ENCODE data around the gene ART1.
"Not testable (repeated sequence)": the region's sequence is repeated elsewhere in the genome, so short reads cannot be mapped to it uniquely, and the experiment has no call there.

The ART1 gene

GRCh38 chr11:3644817-3645235 lies at the start of gene ART1:
Gene ART1, plus strand, starts transcription at chr11:3645128. Its CDS starts 14,086 bp downstream, at chr11:3659214.
- H3K27me3 Mint-ChIP-seq: peaks cover 86% of the 10 kb centered on the region
- H3K4me3 Mint-ChIP-seq: no peak within 1 kb of the TSS
- DNase-seq (ENCODE audit: low spot score in 2 of 2) (no peak), ATAC-seq (replicated peaks; ENCODE audit: extremely low read depth, poor library complexity, severe bottlenecking) (no peak)
- peaks cover 12% of the 10 kb centered on the region for H3K4me1 Mint-ChIP-seq
- no peak within 1 kb of the TSS for H3K27ac Mint-ChIP-seq (ENCODE audit: low read depth)
- no peaks in the 10 kb centered on the region for H3K36me3 Mint-ChIP-seq (ENCODE audit: insufficient read depth)
- H3K9me3 Mint-ChIP-seq: no peaks in the 10 kb centered on the region

DNA sequence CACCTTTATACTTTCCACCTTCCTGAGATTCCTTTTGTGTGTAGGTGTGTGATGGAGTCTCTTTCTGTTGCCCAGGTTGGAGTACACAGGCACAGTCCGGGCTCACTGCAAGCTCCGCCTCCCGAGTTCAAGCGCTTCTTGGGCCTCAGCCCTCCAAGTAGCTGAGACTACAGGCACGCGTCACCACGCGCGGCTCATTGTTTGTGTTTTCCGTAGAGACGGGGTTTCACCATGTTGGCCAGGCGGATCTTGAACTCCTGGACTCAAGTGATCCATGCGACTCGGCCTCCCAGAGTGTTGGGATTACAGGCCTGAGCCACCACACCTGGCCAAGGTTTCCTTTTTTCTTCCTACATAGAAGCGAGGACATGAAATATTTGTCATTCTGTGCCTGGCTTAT lies 47.2 kb upstream of the ART1 start:
- not testable (repeated sequence) for H3K4me1 Mint-ChIP-seq; DNase-seq (ENCODE audit: low spot score in 2 of 2); H3K27ac Mint-ChIP-seq (ENCODE audit: low read depth); H3K9me3 Mint-ChIP-seq; ATAC-seq (replicated peaks; ENCODE audit: extremely low read depth, poor library complexity, severe bottlenecking); H3K36me3 Mint-ChIP-seq (ENCODE audit: insufficient read depth); H3K4me3 Mint-ChIP-seq
- peaks cover 10% of the 10 kb centered on the region for H3K27me3 Mint-ChIP-seq

DNA sequence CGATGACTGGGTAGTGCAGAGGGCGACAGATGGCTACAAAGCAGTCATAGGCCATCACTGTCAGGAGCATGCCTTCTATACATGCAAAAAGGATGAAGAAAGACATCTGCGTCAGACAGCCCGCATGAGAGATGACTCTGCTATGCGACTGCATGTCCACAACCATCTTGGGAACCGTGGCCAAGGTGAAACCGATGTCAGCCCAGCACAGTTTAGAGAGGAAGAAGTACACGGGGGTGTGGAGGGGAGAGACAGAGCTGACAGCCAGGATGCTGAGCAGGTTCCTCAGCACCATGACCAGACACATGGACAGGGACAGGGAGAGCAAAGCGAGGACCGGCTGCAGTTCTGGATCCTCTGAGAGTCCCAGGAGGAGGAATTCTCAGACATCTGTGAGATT lies 44.7 kb upstream of the ART1 start:
- H3K27ac Mint-ChIP-seq (ENCODE audit: low read depth); H3K9me3 Mint-ChIP-seq; H3K4me3 Mint-ChIP-seq; H3K4me1 Mint-ChIP-seq; ATAC-seq (replicated peaks; ENCODE audit: extremely low read depth, poor library complexity, severe bottlenecking); H3K36me3 Mint-ChIP-seq (ENCODE audit: insufficient read depth); DNase-seq (ENCODE audit: low spot score in 2 of 2): not testable (repeated sequence)
- H3K27me3 Mint-ChIP-seq: peaks cover 10% of the 10 kb centered on the region

GRCh38 chr11:3604167-3604566 lies 40.8 kb upstream of the ART1 start:
- Mint-ChIP-seq H3K9me3 (no peaks in the 10 kb centered on the region), H3K27me3 (no peaks in the 10 kb centered on the region), H3K4me3 (no peak overlapping the region), H3K27ac (ENCODE audit: low read depth) (no peak overlapping the region), H3K4me1 (no peaks in the 10 kb centered on the region), H3K36me3 (ENCODE audit: insufficient read depth) (no peaks in the 10 kb centered on the region)
- ATAC-seq (replicated peaks; ENCODE audit: extremely low read depth, poor library complexity, severe bottlenecking): no peak
- no peak for DNase-seq (ENCODE audit: low spot score in 2 of 2)

DNA sequence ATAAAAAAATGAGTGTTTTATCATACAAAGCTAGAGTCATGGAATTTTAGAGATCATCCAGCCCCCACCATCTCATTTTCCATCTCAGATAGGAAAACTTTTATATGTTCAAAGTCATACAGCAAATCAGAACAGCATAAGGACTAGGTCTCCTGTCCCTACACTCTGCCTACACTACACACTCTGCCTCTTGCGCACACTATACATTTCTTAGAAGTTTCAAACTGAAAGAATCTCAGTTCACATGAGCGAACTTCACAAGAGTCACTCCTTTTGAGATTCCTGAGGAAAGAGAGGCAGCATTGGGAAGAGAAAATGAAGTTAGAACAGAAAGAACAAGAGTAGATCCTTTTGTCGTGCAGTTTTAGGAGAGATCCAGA lies 39.7 kb upstream of the ART1 start:
- Mint-ChIP-seq H3K27ac (ENCODE audit: low read depth) (no peak overlapping the region), H3K4me1 (no peaks in the 10 kb centered on the region), H3K27me3 (no peaks in the 10 kb centered on the region), H3K36me3 (ENCODE audit: insufficient read depth) (no peaks in the 10 kb centered on the region), H3K4me3 (no peak overlapping the region), H3K9me3 (no peaks in the 10 kb centered on the region)
- no peak for DNase-seq (ENCODE audit: low spot score in 2 of 2)
- no peak for ATAC-seq (replicated peaks; ENCODE audit: extremely low read depth, poor library complexity, severe bottlenecking)

DNA sequence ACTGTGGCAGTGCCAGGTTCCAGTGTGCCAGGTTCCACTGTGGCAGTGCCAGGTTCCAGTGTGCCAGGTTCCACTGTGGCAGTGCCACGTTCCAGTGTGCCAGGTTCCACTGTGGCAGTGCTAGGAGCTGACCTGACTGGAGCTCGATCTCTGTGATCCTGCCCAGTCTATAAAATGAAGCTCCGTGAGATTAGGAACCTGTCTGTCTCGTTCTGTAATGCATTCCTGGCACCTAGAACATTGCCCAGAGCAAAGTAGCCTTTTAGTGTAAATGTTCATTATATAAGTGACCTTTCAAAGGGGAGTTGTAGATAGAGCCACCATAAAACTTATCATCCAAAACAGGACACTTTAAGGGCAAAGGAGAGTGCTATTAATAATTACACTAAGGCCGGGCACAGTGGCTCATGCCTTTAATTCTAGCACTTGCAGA lies 39.1 kb upstream of the ART1 start:
- DNase-seq (ENCODE audit: low spot score in 2 of 2) (no peak), ATAC-seq (replicated peaks; ENCODE audit: extremely low read depth, poor library complexity, severe bottlenecking) (no peak)
- no peak overlapping the region for H3K4me3 Mint-ChIP-seq
- no peaks in the 10 kb centered on the region for H3K36me3 Mint-ChIP-seq (ENCODE audit: insufficient read depth)
- no peaks in the 10 kb centered on the region for H3K4me1 Mint-ChIP-seq
- H3K9me3 Mint-ChIP-seq: no peaks in the 10 kb centered on the region
- H3K27me3 Mint-ChIP-seq: no peaks in the 10 kb centered on the region
- H3K27ac Mint-ChIP-seq (ENCODE audit: low read depth): no peak overlapping the region

DNA sequence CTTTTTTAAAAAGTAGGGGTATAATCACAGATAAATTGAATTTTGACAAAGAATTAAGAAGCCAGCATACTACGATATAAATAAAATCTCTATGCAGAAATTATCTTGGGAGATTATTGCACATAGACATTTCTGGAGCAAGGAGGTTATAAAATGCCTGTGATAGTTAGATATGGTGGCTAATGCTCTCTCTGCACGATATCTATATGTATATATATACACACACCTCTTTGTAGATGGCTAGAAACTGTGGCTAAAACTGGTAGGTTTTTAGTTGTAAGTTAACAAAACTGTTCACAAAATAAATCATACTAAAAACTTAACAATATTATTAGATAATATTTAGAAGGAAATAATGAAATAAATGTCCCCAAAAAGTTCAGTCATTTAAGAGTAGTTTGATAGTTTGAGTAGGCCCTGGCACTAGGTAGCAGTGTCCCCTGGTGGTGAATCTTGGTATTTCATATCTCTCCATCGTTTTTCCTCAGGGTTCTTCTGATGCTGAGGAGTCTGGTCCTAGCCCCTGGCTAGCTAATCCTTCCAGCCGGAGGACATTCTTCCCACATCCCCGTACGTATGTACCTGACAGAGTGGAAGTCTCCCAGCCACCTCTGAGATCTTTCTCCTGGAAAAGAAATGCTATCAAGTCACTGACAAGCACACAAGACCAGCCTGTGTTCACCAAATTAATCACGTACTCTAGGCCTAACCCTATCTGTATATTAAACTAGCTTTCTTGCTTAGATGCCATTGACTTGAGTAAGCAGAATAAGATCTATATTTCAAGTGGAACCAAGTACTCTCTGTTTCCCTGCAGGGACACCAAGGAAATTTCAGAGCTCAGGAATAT lies 35.3 kb upstream of the ART1 start:
- H3K27ac Mint-ChIP-seq (ENCODE audit: low read depth): no peak overlapping the region
- no peak overlapping the region for H3K4me3 Mint-ChIP-seq
- H3K36me3 Mint-ChIP-seq (ENCODE audit: insufficient read depth): no peaks in the 10 kb centered on the region
- no peak for ATAC-seq (replicated peaks; ENCODE audit: extremely low read depth, poor library complexity, severe bottlenecking)
- no peak for DNase-seq (ENCODE audit: low spot score in 2 of 2)
- no peaks in the 10 kb centered on the region for H3K9me3 Mint-ChIP-seq
- H3K27me3 Mint-ChIP-seq: no peaks in the 10 kb centered on the region
- H3K4me1 Mint-ChIP-seq: peaks cover 9% of the 10 kb centered on the region

- DNase-seq (ENCODE audit: low spot score in 2 of 2) (no peak), ATAC-seq (replicated peaks; ENCODE audit: extremely low read depth, poor library complexity, severe bottlenecking) (no peak)
- peaks cover 13% of the 10 kb centered on the region for H3K4me1 Mint-ChIP-seq
- no peaks in the 10 kb centered on the region for H3K9me3 Mint-ChIP-seq
- H3K27me3 Mint-ChIP-seq: peaks cover 9% of the 10 kb centered on the region
- no peaks in the 10 kb centered on the region for H3K36me3 Mint-ChIP-seq (ENCODE audit: insufficient read depth)
- no peak overlapping the region for H3K27ac Mint-ChIP-seq (ENCODE audit: low read depth)
- H3K4me3 Mint-ChIP-seq: no peak overlapping the region
These were observed 34.1 kb upstream of the ART1 start for GRCh38 chr11:3610846-3611245.

- DNase-seq (ENCODE audit: low spot score in 2 of 2): no peak
These were observed 32.8 kb upstream of the ART1 start for GRCh38 chr11:3611976-3612678.

GRCh38 chr11:3613998-3614741 lies 30.8 kb upstream of the ART1 start:
- Mint-ChIP-seq H3K4me3 (no peak overlapping the region), H3K27me3 (peaks cover 13% of the 10 kb centered on the region), H3K4me1 (peaks cover 13% of the 10 kb centered on the region), H3K9me3 (no peaks in the 10 kb centered on the region), H3K27ac (ENCODE audit: low read depth) (no peak overlapping the region), H3K36me3 (ENCODE audit: insufficient read depth) (no peaks in the 10 kb centered on the region)
- no peak for ATAC-seq (replicated peaks; ENCODE audit: extremely low read depth, poor library complexity, severe bottlenecking)
- DNase-seq (ENCODE audit: low spot score in 2 of 2): no peak

More at GRCh38 chr11:3611976-3612678, 32.8 kb upstream of the ART1 start:
- no peak for ATAC-seq (replicated peaks; ENCODE audit: extremely low read depth, poor library complexity, severe bottlenecking)
- Mint-ChIP-seq H3K27me3 (peaks cover 13% of the 10 kb centered on the region), H3K4me3 (no peak overlapping the region), H3K4me1 (peaks cover 13% of the 10 kb centered on the region), H3K36me3 (ENCODE audit: insufficient read depth) (no peaks in the 10 kb centered on the region), H3K27ac (ENCODE audit: low read depth) (no peak overlapping the region), H3K9me3 (no peaks in the 10 kb centered on the region)

GRCh38 chr11:3614742-3615171 lies 30.2 kb upstream of the ART1 start:
- Mint-ChIP-seq H3K27me3 (peaks cover 13% of the 10 kb centered on the region), H3K9me3 (no peaks in the 10 kb centered on the region), H3K36me3 (ENCODE audit: insufficient read depth) (no peaks in the 10 kb centered on the region), H3K27ac (ENCODE audit: low read depth) (no peak overlapping the region), H3K4me3 (no peak overlapping the region), H3K4me1 (peaks cover 13% of the 10 kb centered on the region)
- no peak for DNase-seq (ENCODE audit: low spot score in 2 of 2)
- ATAC-seq (replicated peaks; ENCODE audit: extremely low read depth, poor library complexity, severe bottlenecking): peak; percentile 75

GRCh38 chr11:3615998-3616397 lies 28.9 kb upstream of the ART1 start:
- Mint-ChIP-seq H3K27ac (ENCODE audit: low read depth) (no peak overlapping the region), H3K36me3 (ENCODE audit: insufficient read depth) (no peaks in the 10 kb centered on the region), H3K4me3 (no peak overlapping the region), H3K9me3 (no peaks in the 10 kb centered on the region), H3K4me1 (peaks cover 13% of the 10 kb centered on the region), H3K27me3 (peaks cover 13% of the 10 kb centered on the region)
- DNase-seq (ENCODE audit: low spot score in 2 of 2) (no peak), ATAC-seq (replicated peaks; ENCODE audit: extremely low read depth, poor library complexity, severe bottlenecking) (no peak)

Data from central memory CD8-positive, alpha-beta T cell (primary cell).